ENCODE data around the gene TSPEAR.

Gene TSPEAR

GRCh38 chr21:44732263-44732662 is 20.9 kb upstream of the TSPEAR start:
- no peaks in the 10 kb centered on the region for H3K9me3 Mint-ChIP-seq
- peaks cover 4% of the 10 kb centered on the region for H3K27me3 Mint-ChIP-seq
- no peak overlapping the region for H3K27ac Mint-ChIP-seq
- no peaks in the 10 kb centered on the region for H3K36me3 Mint-ChIP-seq (ENCODE audit: low read depth)
- H3K4me1 Mint-ChIP-seq (ENCODE audit: low read depth): no peaks in the 10 kb centered on the region
- no peak overlapping the region for H3K4me3 Mint-ChIP-seq

DNA sequence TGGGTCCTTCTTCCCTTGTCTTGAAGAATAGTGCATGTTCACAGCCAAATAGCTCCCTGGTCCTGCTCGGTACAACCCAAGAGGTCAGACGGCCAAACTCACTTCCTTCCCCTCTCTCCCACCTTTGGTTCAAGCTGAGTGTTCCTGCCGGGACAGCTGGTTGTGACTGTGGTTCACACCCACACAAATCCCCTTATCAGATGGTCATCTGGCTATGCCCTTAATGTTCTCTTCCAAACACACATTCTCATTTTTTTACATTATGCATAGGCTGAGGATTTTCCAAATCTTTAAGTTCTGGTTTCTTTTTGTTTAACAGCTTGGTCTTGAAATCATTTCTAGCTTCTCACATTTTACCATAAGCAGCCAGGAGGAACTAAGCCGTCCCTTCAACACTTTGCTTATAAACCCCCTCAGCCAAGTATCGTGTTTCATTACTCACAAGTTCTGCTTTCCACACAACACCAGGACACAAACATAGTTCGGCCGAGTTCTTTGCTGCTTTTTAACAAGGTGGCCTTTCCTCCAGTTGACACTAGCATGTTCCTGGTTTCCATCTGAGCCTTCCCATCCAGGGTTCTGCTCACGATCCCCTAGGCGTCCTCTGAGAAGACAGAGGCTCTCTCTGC is 19.7 kb upstream of the TSPEAR start:
- Mint-ChIP-seq H3K27me3 (peaks cover 7% of the 10 kb centered on the region), H3K4me1 (ENCODE audit: low read depth) (no peaks in the 10 kb centered on the region), H3K4me3 (no peak overlapping the region), H3K36me3 (ENCODE audit: low read depth) (no peaks in the 10 kb centered on the region), H3K27ac (no peak overlapping the region), H3K9me3 (no peaks in the 10 kb centered on the region)

DNA sequence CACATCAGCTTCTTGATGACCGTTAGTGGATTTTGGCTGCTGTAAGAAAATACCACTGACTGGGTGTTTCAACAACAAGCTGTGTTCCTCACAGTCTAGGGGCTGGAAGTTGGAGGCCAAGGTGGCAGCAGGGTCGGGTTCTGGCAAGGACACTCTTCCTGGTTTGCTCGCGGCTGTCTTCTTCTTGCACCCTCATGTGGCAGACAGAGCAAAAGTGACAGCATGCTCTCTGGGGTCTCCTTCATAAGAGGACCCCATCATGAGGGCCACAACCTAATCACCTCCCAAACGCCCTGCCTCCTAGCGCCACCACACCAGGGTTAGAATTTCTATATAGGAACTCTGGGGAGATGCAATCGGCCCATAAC is 18.6 kb upstream of the TSPEAR start:
- H3K36me3 Mint-ChIP-seq (ENCODE audit: low read depth): no peaks in the 10 kb centered on the region
- peaks cover 14% of the 10 kb centered on the region for H3K27me3 Mint-ChIP-seq

DNA sequence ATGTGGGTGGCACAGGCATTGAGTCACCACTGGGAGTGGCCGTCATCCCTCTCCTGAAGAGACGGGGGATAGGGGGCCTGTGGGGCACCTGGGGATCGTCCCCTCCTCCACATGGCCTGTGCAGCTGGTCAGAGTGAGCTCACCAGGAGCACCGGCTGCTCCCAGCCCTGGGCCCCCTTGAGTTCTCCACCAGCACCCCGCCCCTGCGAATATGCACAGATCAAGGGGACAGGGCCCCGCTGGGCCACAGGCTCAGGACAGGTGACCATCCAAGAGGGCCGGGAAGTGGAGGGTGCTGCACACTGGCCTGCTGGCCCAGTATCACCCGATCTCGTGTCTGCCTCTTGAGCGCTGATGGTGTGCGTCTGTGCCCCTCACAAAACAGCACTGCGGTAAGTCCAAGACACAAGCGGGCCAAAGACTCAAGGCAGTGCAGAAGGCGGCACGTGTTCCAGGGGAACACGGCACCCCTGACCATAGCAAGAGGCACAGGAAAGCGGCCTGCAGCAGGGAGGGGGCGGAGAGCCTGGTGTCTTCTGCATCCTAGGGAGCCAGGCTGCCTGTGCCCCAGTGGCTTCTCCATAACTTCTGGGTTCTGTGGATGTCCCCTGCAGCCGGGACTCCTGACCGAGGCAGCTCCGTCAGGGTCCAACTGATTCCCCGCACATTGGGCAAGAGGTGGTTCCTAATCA is 18.1 kb upstream of the TSPEAR start:
- H3K36me3 Mint-ChIP-seq (ENCODE audit: low read depth): no peaks in the 10 kb centered on the region
- no peaks in the 10 kb centered on the region for H3K4me1 Mint-ChIP-seq (ENCODE audit: low read depth)
- no peaks in the 10 kb centered on the region for H3K9me3 Mint-ChIP-seq
- H3K27ac Mint-ChIP-seq: no peak overlapping the region
- no peak overlapping the region for H3K4me3 Mint-ChIP-seq
- H3K27me3 Mint-ChIP-seq: peaks cover 16% of the 10 kb centered on the region

More for the DNA sequence above, 18.6 kb upstream of the TSPEAR start:
- no peak overlapping the region for H3K27ac Mint-ChIP-seq
- no peaks in the 10 kb centered on the region for H3K4me1 Mint-ChIP-seq (ENCODE audit: low read depth)
- no peaks in the 10 kb centered on the region for H3K9me3 Mint-ChIP-seq
- H3K4me3 Mint-ChIP-seq: no peak overlapping the region

GRCh38 chr21:44728716-44729115 is 17.3 kb upstream of the TSPEAR start:
- no peak overlapping the region for H3K4me3 Mint-ChIP-seq
- no peaks in the 10 kb centered on the region for H3K36me3 Mint-ChIP-seq (ENCODE audit: low read depth)
- no peaks in the 10 kb centered on the region for H3K9me3 Mint-ChIP-seq
- no peak overlapping the region for H3K27ac Mint-ChIP-seq
- H3K4me1 Mint-ChIP-seq (ENCODE audit: low read depth): peaks cover 5% of the 10 kb centered on the region
- H3K27me3 Mint-ChIP-seq: peaks cover 21% of the 10 kb centered on the region

GRCh38 chr21:44727757-44728156 is 16.4 kb upstream of the TSPEAR start:
- Mint-ChIP-seq H3K27me3 (peaks cover 27% of the 10 kb centered on the region), H3K27ac (no peak overlapping the region), H3K9me3 (no peaks in the 10 kb centered on the region), H3K36me3 (ENCODE audit: low read depth) (no peaks in the 10 kb centered on the region), H3K4me3 (no peak overlapping the region), H3K4me1 (ENCODE audit: low read depth) (peaks cover 12% of the 10 kb centered on the region)

- Mint-ChIP-seq H3K4me3 (no peak overlapping the region), H3K27ac (no peak overlapping the region), H3K27me3 (peaks cover 31% of the 10 kb centered on the region), H3K36me3 (ENCODE audit: low read depth) (no peaks in the 10 kb centered on the region), H3K4me1 (ENCODE audit: low read depth) (peaks cover 15% of the 10 kb centered on the region), H3K9me3 (no peaks in the 10 kb centered on the region)
Observed at GRCh38 chr21:44727321-44727720, 15.9 kb upstream of the TSPEAR start.

GRCh38 chr21:44726826-44727225 is 15.5 kb upstream of the TSPEAR start:
- Mint-ChIP-seq H3K4me1 (ENCODE audit: low read depth) (peaks cover 15% of the 10 kb centered on the region), H3K36me3 (ENCODE audit: low read depth) (no peaks in the 10 kb centered on the region), H3K9me3 (no peaks in the 10 kb centered on the region), H3K27ac (no peak overlapping the region), H3K4me3 (no peak overlapping the region), H3K27me3 (peaks cover 31% of the 10 kb centered on the region)

GRCh38 chr21:44724926-44725325 is 13.6 kb upstream of the TSPEAR start:
- Mint-ChIP-seq H3K4me1 (ENCODE audit: low read depth) (peaks cover 15% of the 10 kb centered on the region), H3K36me3 (ENCODE audit: low read depth) (no peaks in the 10 kb centered on the region), H3K4me3 (no peak overlapping the region), H3K9me3 (no peaks in the 10 kb centered on the region), H3K27me3 (peaks cover 35% of the 10 kb centered on the region), H3K27ac (no peak overlapping the region)

DNA sequence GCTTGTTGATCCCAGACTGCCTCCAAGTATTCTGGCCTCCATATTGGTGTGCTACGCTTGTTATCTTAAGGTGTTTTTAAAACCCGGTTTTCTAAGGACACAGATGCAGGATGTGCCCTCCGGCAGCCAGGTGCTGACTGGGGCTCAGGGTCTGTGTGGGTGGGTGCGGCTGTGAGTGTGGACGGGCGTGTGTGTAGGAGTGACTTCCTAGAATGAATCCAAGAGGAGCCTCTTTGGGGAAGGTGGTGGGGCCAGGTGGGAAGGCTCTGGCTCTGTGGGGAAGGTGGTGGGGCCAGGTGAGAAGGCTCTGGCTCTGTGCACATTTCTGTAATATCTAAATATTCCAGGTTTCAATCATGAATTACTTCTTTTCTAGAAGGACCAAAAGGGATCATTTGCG is 12.8 kb upstream of the TSPEAR start:
- H3K27me3 Mint-ChIP-seq: peaks cover 38% of the 10 kb centered on the region
- H3K27ac Mint-ChIP-seq: no peak overlapping the region
- H3K36me3 Mint-ChIP-seq (ENCODE audit: low read depth): no peaks in the 10 kb centered on the region

GRCh38 chr21:44723177-44724131 is 12.1 kb upstream of the TSPEAR start:
- H3K36me3 Mint-ChIP-seq (ENCODE audit: low read depth): no peaks in the 10 kb centered on the region
- peaks cover 38% of the 10 kb centered on the region for H3K27me3 Mint-ChIP-seq
- H3K9me3 Mint-ChIP-seq: no peaks in the 10 kb centered on the region
- H3K4me3 Mint-ChIP-seq: peak overlapping the region; percentile 40
- peaks cover 15% of the 10 kb centered on the region for H3K4me1 Mint-ChIP-seq (ENCODE audit: low read depth)
- peak overlapping the region; percentile 29 for H3K27ac Mint-ChIP-seq

More for the DNA sequence above, 12.8 kb upstream of the TSPEAR start:
- Mint-ChIP-seq H3K9me3 (no peaks in the 10 kb centered on the region), H3K4me3 (peak overlapping the region; percentile 53), H3K4me1 (ENCODE audit: low read depth) (peaks cover 15% of the 10 kb centered on the region)

GRCh38 chr21:44722731-44723130 is 11.4 kb upstream of the TSPEAR start:
- Mint-ChIP-seq H3K27ac (no peak overlapping the region), H3K4me3 (no peak overlapping the region), H3K9me3 (no peaks in the 10 kb centered on the region), H3K36me3 (ENCODE audit: low read depth) (no peaks in the 10 kb centered on the region), H3K27me3 (peaks cover 35% of the 10 kb centered on the region), H3K4me1 (ENCODE audit: low read depth) (peaks cover 15% of the 10 kb centered on the region)

GRCh38 chr21:44720170-44720569 is 8.8 kb upstream of the TSPEAR start:
- Mint-ChIP-seq H3K4me3 (no peak overlapping the region), H3K9me3 (peaks cover 6% of the 10 kb centered on the region), H3K27ac (no peak overlapping the region), H3K4me1 (ENCODE audit: low read depth) (peaks cover 16% of the 10 kb centered on the region), H3K36me3 (ENCODE audit: low read depth) (no peaks in the 10 kb centered on the region), H3K27me3 (peaks cover 35% of the 10 kb centered on the region)

GRCh38 chr21:44718571-44718970 is 7.2 kb upstream of the TSPEAR start:
- Mint-ChIP-seq H3K27ac (no peak overlapping the region), H3K36me3 (ENCODE audit: low read depth) (no peaks in the 10 kb centered on the region), H3K27me3 (peaks cover 43% of the 10 kb centered on the region), H3K9me3 (peaks cover 6% of the 10 kb centered on the region), H3K4me1 (ENCODE audit: low read depth) (peaks cover 16% of the 10 kb centered on the region), H3K4me3 (no peak overlapping the region)

- Mint-ChIP-seq H3K27ac (no peak overlapping the region), H3K9me3 (peaks cover 6% of the 10 kb centered on the region), H3K4me3 (no peak overlapping the region), H3K4me1 (ENCODE audit: low read depth) (peaks cover 12% of the 10 kb centered on the region), H3K27me3 (peaks cover 45% of the 10 kb centered on the region), H3K36me3 (ENCODE audit: low read depth) (no peaks in the 10 kb centered on the region)
Observed at GRCh38 chr21:44718093-44718492, 6.7 kb upstream of the TSPEAR start.

All from stimulated activated naive CD8-positive, alpha-beta T cell treated with anti-CD3 and anti-CD28 coated beads, Interleukin-15, Interleukin-2, amounts not matched to agents 100 ng/mL and 50 ng/mL, for 24 hours (primary cell).